ENCODE data around the gene APCDD1L.

GRCh38 chr20:58523072-58523970 lies 8.1 kb upstream of the APCDD1L start:
- TF ChIP-seq POLR2A (IDR thresholded peaks at IDR 0.05) (no peak), CTCF (IDR thresholded peaks at IDR 0.05) (no peak), POLR2AphosphoS5 (IDR thresholded peaks at IDR 0.05) (no peak)

Data from sigmoid colon (tissue), 4 donors.